HG03432 (cell line): Measurements from ENCODE around the gene CAPN13.

Source experiments
- ATAC-seq: cut with Tn5 transposase; IDR thresholded peaks from one replicate; pipeline ENCODE4 v1.9.1; 2021; ENCODE audit warnings: mild to moderate bottlenecking, moderate library complexity; ENCODE audit not compliant: unreplicated experiment

Gene CAPN13

DNA sequence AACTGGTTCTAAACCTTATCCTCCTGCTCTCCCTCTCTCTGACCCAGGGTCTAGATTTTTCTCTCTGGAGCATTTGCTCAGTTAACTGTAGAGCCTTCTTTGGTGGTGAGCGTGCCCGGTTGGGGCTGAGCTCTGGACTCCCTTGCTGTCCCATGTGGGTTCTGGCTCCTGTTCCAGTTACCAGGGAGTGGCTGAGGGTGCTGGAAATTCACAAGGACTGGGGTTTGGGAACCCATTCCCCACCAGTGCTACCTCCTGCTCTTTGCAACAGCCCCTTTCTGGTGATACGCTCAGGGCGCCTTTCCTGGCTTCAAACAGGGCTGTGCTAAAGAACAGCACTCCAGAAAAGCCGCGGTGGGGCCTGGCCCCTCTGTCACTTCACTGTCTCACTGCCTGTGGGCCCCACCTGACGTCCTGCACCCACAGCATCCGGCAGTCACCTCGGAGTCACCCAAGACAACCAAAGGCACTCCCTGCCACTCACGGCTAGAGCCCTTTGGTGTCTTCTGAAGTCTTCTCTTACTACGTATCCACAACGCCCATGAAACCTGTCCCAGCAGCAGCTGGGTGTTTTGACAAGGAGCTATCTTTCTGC, 41.3 kb downstream of the CAPN13 start:
- ATAC-seq: no peak

DNA sequence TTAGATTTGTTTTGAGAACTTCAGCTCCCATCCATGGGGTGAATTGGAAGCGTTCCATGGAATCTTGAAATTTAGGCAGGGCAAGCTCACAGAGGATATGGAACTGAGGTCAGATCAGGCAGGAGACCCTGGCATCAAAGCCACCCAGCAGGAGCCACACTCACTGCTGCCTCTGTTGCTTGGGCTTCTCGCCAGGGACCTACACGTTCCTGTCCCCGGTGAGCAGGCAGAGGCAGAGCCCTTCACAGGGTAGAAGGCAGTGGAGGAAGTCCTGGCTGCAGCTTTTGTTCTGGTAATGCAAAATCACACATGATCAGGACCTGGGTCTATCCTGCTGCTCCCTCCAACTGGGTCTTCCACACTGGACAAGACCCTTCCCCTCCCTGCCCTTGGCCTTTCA, 42.1 kb downstream of the CAPN13 start:
- ATAC-seq: no peak

GRCh38 chr2:30764021-30764800, 43.0 kb downstream of the CAPN13 start:
- ATAC-seq: no peak

GRCh38 chr2:30763151-30763660, 44.0 kb downstream of the CAPN13 start:
- no peak for ATAC-seq

DNA sequence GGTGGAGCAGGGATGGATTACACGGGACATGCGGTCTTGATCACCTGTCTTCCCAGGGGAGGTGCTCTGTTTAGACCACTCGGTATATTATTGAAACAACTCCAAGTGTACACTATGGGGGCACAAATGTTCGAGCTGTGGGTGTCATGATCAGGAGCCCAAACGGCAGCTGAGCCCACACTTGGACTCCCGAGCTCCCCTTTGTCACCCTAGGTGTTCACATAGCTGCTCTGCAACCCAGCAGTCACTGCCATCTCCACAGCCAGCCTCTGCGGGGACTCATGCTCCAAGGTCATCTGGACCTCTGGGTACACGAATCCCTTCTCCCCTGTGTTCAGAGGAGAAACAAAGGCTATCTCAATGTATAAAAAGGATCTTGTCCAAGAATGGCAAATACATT, 46.0 kb downstream of the CAPN13 start:
- no peak for ATAC-seq

GRCh38 chr2:30759481-30759880, 47.8 kb downstream of the CAPN13 start:
- no peak for ATAC-seq

DNA sequence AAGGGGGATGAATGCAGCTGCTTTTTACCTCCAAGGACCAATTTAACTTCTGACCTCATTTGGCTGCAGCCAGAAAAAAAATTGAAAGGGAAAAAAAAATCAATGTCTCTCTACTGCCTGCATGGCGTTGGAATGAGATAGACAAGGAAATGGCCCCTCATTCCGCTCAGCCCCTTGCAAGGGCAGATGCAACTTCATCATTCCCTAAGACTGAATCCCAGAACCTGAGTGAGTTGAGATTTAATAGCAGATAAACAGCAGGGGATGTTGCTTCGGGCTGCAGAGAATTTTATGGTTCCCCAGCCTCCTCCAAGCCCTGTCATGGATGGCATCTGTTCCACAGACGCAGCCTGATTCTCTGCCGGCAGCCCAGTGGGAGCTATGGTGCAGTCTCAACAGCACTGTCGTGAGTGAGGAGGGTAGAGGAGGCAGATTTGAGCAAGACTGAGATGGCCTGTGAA, 49.0 kb downstream of the CAPN13 start:
- no peak for ATAC-seq

DNA sequence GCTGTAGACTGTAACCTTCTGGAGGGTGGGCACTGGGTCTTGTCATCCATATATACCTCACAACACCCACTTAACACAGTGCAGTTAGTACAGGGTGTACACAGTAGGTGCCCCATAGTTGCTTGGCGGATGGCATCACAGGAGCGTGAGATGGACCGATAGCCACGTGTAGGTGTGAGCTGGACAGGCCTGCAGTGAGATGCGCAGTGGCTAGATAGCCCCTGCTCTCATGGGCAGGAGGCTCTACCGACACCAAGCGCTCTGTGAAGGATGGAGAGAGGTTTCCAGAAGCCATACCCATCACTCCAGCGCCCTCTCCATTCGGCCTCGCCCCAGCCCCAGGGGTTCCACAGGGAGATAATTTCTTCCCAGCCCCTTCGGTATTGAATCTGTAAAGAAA, 49.5 kb downstream of the CAPN13 start:
- ATAC-seq: no peak

DNA sequence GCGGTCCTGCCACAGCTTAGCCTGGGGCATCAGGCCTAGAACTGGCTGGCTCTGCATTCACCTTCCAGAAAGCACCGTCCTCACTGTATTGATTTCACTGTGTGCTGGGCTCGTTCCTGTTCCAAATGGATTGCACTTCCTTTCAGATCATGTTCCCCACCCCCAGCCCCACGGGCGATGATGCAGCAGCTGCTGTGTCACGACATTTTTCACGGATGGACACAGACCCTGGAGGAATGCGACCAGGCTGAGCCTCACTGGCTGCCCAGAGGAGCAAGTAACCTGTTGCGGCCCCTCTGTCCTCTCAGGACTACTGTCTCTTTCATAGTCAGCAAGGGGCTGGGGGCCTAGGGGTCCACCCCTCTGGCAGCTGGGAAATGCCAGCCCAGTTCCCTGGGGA, 50.3 kb downstream of the CAPN13 start:
- ATAC-seq: no peak

DNA sequence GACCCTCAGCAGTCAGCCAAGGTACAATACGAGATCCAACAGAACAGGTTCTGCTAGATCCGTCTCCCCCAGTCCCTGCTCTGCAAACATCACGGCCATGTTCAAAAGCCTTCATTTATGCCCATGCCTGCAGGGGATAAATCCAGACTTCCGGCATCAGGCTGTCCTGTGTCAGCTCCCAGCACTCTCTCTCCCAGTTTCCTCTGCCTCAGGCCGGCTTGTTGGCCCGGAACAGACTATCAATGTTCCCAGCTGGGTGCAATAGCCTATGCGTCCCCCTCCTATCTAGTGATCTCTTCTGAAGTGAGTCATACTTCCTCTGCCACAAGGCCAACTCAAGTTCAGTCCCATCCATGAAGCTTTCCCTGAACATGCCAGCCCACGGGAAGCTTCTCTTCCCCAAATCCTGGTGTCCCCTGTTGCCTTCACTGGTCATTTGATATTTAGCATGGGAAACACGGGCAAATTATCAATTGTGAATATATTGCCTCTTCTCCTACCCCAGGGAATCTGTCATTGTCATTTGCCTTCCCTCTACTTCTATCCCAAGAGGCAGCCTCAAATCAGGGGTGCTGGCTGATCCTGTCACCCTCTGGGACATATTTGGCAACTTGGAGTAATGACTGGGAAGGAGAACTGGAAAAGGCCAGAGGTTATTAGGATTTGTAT, 51.1 kb downstream of the CAPN13 start:
- ATAC-seq: no peak

- no peak for ATAC-seq
These were observed 53.6 kb downstream of the CAPN13 start for GRCh38 chr2:30753630-30754029.

DNA sequence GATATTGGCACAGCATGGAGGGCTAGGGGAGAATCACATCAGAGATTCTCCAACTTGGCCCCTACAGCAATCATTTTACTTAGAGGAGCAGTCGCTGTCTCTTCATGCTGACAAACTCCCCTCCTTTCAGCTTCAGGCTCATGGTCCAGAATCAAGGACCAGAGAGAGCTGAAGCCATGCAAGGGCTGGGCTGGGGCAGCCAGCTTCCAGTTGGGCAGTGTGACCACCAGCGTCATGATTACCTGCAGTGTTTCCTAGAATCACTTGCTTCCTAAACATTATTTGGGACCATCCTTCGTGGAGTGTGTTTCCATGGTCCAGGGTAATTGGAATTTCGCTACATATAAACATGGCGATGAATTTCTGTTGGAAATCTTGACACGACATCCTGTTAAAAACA, 54.4 kb downstream of the CAPN13 start:
- no peak for ATAC-seq

DNA sequence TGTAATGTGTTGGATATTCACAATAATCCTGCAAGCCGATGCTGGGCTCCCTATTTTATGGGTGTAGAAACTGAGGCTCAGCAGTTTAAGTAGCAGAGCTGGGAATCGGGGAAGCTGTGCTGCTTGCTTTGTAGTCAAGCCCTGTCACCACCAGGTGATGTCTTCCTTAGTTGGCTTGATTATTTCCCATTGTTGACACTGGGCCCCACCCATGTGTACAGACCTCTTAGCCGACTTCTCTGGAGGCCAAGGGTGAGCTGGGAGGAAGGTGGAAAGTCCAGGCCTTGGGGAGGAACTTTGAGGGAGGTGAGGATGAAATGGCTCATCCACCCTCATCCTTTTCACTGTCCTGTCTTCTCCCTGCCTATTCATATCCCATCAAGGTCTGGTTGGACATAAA, 60.0 kb downstream of the CAPN13 start:
- no peak for ATAC-seq

GRCh38 chr2:30744823-30745222, 62.4 kb downstream of the CAPN13 start:
- no peak for ATAC-seq

- no peak for ATAC-seq
These were observed 65.7 kb downstream of the CAPN13 start for GRCh38 chr2:30741576-30741975.

GRCh38 chr2:30738141-30738911, 68.9 kb downstream of the CAPN13 start:
- no peak for ATAC-seq

- ATAC-seq: no peak
These were observed 70.0 kb downstream of the CAPN13 start for GRCh38 chr2:30737326-30737610.

- no peak for ATAC-seq
These were observed 70.6 kb downstream of the CAPN13 start for GRCh38 chr2:30736461-30737325.

- ATAC-seq: no peak
These were observed 73.2 kb downstream of the CAPN13 start for GRCh38 chr2:30733876-30734520.

DNA sequence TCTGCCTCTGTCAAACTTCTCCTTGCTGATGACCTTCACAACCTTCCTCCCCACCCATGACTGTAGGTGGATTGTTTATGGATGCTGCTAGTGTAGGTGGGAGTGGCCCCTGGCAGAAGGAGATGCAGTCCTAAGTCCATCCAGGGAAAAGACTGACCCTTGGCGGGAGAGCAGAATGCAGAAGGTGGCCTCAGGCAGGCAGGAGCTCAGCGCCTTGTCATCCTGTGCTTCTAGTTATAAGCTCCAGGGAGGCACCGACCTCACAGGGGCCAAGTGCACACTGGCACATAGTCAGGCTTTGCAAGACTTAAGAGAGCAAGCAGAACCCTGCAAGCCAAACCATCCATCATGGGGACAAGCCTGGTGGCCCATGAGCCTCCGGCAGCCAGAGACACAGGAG, 74.4 kb downstream of the CAPN13 start:
- no peak for ATAC-seq
